Hematopoietic multipotent progenitor cell treated with erythropoietin and hydrocortisone succinate and interleukin-3 and kit ligand, for 6 days (in vitro differentiated cells): Measurements from ENCODE around the gene DBP.

ENCODE experiments used
- DNase-seq: peaks from one replicate; pipeline ENCODE4 v3.0.0-alpha.2; 2015

Gene DBP

GRCh38 chr19:48609571-48610108 lies 27.5 kb downstream of the DBP start:
- no peak for DNase-seq

GRCh38 chr19:48608798-48609263 lies 28.3 kb downstream of the DBP start:
- peak; percentile 84 for DNase-seq

DNA sequence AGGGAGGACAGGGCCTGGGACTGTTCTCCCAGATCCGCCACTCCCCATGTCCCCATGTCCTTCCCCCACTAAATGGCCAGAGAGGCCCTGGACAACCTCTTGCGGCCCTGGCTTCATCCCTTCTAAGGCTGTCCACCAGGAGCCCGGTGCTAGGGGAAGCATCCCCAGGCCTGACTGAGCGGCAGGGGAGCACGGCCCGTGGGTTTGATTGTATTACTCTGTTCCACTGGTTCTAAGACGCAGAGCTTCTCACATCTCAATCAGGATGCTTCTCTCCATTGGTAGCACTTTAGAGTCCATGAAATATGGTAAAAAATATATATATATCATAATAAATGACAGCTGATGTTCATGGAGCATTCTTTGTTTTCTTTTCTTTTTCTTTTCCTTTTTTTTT lies 29.8 kb downstream of the DBP start:
- DNase-seq, result no peak

DNA sequence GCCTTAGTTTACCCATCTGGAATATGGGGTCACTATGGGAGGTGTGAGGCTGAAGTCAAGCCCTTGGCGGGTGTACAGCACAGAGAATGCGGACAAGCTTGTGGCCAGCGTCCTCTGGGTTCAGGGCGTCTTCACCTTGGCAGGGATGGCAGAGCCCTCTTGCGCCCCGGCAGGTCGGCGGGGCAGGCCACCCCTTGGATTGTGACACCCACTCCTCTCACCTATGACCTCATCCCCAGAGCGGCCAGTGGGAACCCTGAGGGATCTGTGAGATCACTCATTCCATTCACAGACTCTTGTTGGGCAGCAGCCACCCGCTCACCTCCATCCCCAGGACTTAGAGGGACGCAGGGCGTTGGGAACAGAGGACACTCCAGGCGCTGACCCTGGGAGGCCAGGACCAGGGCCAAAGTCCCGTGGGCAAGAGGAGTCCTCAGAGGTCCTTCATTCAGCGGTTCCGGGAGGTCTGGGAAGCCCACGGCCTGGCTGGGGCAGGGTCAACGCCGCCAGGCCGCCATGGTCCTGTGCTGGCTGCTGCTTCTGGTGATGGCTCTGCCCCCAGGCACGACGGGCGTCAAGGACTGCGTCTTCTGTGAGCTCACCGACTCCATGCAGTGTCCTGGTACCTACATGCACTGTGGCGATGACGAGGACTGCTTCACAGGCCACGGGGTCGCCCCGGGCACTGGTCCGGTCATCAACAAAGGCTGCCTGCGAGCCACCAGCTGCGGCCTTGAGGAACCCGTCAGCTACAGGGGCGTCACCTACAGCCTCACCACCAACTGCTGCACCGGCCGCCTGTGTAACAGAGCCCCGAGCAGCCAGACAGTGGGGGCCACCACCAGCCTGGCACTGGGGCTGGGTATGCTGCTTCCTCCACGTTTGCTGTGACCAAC lies 30.5 kb downstream of the DBP start, which contains the start of gene SPACA4:
Gene SPACA4, plus strand, starts transcription at position 280 of the 896 bp plus-strand sequence. Its CDS starts 237 bp downstream, at position 517.
- no peak for DNase-seq

- DNase-seq, result no peak
Observed at GRCh38 chr19:48603850-48604249, 33.3 kb downstream of the DBP start.

DNA sequence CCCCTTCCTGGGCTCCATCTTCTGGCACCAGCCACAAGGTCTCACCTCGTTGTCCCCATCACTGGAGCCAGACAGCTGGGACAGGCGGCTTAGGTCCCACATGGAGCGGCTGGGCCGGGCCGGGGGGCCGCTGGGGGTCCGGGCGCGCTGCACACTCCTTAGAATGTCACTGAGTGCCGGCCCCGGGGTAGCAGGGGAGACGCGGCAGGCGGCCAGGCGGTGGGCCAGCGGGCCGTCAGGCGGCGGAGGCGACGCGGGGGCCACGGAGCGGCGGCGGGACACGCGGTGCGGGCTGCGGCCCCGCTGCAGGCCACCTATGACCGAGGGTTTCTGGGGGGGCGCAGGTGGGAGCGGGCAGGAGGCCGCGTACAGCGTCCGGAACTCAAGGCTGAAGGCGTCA lies 33.7 kb downstream of the DBP start:
- no peak for DNase-seq

- no peak for DNase-seq
Observed at GRCh38 chr19:48603001-48603400, 34.2 kb downstream of the DBP start.

- no peak for DNase-seq
Observed at GRCh38 chr19:48600679-48601417, 36.3 kb downstream of the DBP start.

GRCh38 chr19:48598996-48599700 lies 38.0 kb downstream of the DBP start:
- DNase-seq, result no peak

DNA sequence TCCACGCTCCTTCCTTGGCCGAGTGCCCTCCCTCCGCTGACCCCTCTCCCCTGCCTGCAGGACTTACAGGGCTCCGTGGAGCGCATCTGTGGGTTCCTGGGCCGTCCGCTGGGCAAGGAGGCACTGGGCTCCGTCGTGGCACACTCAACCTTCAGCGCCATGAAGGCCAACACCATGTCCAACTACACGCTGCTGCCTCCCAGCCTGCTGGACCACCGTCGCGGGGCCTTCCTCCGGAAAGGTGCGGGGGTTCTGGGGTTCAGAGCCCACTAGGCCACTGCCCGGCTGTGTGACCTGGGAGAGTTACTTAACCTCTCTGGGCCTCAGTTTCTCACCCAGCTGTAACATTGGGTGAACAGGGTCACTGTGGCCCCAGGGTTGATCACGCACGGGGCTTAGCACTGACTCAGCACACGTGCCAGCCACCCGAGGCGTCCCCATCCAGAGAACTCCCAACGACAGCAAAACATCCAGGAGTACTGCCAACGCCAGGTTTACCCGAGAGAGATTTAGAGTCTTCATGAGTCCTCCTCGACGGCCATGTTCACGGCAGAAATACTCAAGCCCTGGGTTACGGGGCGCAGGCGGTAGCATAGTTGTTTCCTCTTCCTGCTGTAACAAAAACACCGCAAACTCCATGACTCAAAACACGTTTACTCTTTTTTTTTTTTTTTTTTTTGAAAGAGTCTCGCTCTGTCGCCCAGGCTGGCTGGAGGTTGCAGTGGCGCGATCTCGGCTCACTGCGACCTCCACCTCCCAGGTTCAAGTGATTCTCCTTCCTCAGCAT lies 40.3 kb downstream of the DBP start:
- no peak for DNase-seq

DNA sequence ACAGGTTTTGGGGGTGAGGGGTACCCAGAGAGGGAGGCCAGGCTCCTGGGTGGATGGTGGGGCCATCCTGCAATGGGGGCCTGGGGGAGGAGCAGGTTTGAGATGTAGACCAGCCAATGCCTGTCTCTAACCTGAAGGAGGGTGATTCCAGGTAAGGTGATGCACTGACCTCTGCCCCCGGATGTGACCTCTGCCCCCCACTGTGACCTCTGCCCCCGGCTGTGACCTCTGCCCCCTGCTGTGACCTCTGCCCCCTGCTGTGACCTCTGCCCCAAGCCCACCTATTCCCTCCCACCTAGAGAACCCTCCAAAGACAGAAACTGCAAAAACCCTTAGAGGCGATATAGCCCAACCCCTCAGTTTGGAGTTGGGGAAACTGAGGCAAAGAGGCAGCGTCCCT lies 40.9 kb downstream of the DBP start:
- DNase-seq, result no peak

- DNase-seq, result no peak
Observed at GRCh38 chr19:48595833-48596232, 41.3 kb downstream of the DBP start.

GRCh38 chr19:48595171-48595570 lies 42.0 kb downstream of the DBP start:
- DNase-seq, result no peak

- DNase-seq, result peak; percentile 56
Observed at GRCh38 chr19:48591021-48591420, 46.2 kb downstream of the DBP start.

DNA sequence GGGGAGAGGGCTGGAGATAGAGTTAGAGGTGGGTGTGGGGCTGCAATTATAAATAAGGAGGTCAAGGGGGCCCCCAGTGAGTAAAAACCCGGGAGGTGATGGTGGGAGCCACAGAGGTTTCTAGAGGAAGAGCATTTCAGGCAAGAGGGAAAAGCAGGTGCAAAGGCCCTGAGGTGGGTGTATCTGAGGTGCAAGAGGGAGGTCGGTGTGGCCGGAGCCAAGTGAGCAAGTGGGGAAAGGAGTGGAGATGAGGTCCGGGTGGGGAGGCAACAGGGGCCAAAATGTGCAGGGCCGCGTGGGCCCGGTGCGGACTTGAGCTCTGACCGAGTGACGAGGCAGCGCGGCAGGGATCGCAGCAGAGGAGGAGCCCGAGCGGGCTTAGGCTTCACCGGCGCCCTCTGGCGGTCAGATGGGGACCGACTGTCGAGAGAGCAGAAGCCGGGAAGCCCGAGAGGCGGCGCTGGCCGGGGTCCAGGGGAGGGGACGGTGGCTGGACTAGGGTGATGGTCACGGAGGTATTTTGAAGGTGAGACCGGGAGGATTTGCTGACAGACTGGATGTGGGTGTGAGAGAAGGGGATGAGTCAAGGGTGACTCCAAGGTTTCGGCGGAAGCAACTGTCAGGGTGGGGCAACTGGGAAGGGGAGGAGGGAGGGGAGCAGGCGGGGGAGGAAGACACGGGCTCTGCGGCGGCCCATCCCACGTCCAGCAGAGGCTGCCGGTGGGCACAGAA lies 48.3 kb downstream of the DBP start:
- peak; percentile 95 for DNase-seq

- no peak for DNase-seq
Observed at GRCh38 chr19:48587387-48587786, 49.8 kb downstream of the DBP start.

- no peak for DNase-seq
Observed at GRCh38 chr19:48582168-48582567, 55.0 kb downstream of the DBP start.
